ENCODE data around the gene MUC12.
"Not testable (repeated sequence)": the region's sequence is repeated elsewhere in the genome, so short reads cannot be mapped to it uniquely, and the experiment has no call there.

DNA sequence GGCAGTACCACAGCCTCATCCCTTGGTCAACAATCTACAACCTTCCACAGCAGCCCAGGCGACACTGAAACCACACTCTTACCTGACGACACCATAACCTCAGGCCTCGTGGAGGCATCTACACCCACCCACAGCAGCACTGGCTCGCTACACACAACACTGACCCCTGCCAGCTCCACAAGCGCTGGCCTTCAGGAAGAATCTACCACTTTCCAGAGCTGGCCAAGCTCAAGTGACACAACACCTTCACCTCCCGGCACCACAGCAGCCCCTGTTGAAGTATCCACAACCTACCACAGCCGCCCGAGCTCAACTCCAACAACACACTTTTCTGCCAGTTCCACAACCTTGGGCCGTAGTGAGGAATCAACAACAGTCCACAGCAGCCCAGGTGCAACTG lies 25.3 kb downstream of the MUC12 start:
- TF ChIP-seq, protein P1, sequence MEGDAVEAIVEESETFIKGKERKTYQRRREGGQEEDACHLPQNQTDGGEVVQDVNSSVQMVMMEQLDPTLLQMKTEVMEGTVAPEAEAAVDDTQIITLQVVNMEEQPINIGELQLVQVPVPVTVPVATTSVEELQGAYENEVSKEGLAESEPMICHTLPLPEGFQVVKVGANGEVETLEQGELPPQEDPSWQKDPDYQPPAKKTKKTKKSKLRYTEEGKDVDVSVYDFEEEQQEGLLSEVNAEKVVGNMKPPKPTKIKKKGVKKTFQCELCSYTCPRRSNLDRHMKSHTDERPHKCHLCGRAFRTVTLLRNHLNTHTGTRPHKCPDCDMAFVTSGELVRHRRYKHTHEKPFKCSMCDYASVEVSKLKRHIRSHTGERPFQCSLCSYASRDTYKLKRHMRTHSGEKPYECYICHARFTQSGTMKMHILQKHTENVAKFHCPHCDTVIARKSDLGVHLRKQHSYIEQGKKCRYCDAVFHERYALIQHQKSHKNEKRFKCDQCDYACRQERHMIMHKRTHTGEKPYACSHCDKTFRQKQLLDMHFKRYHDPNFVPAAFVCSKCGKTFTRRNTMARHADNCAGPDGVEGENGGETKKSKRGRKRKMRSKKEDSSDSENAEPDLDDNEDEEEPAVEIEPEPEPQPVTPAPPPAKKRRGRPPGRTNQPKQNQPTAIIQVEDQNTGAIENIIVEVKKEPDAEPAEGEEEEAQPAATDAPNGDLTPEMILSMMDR (IDR thresholded peaks at IDR 0.05), result not testable (repeated sequence)
- TF ChIP-seq POLR2A (IDR thresholded peaks at IDR 0.05), result not testable (repeated sequence)

Data from thyroid gland (tissue), 4 donors.